Measurements from ENCODE around the gene FOXL3. TPM values are rescaled to one million over a fixed set of nuclear protein-coding genes. Genes with fewer than 3 reads are reported as not detected.
A peak's percentile ranks its signal among the peaks of the same experiment; 100 is the strongest.

The FOXL3 gene
- total RNA-seq, 1 donor from 2014 or later: not detected

GRCh38 chr7:300048-300447 is 10.1 kb downstream of the FOXL3 start:
- no peak for ATAC-seq
- no peak for DNase-seq
- intact Hi-C loops (cut with DNase I): no loop called here
- Histone ChIP-seq H3K27ac (no peak overlapping the region), H3K9me3 (no peaks in the 10 kb centered on the region), H3K36me3 (no peaks in the 10 kb centered on the region), H3K27me3 (ENCODE audit: low read depth) (peaks cover 10% of the 10 kb centered on the region), H3K4me3 (no peak overlapping the region), H3K4me1 (peaks cover 6% of the 10 kb centered on the region)
- no peak for TF ChIP-seq CTCF (IDR thresholded peaks at IDR 0.05)

GRCh38 chr7:300546-301290 is 10.7 kb downstream of the FOXL3 start:
- Histone ChIP-seq H3K4me3 (no peak overlapping the region), H3K27me3 (ENCODE audit: low read depth) (peaks cover 3% of the 10 kb centered on the region), H3K4me1 (no peaks in the 10 kb centered on the region), H3K36me3 (no peaks in the 10 kb centered on the region), H3K9me3 (no peaks in the 10 kb centered on the region), H3K27ac (no peak overlapping the region)
- DNase-seq (no peak), ATAC-seq (no peak)
- intact Hi-C loops (cut with DNase I): no loop called here
- no peak for TF ChIP-seq CTCF (IDR thresholded peaks at IDR 0.05)

- no peaks in the 10 kb centered on the region for H3K36me3 ChIP-seq
- H3K4me3 ChIP-seq: no peak overlapping the region
- no peak for ATAC-seq
- no peak for DNase-seq
- no peak for TF ChIP-seq CTCF (IDR thresholded peaks at IDR 0.05)
- no peaks in the 10 kb centered on the region for H3K4me1 ChIP-seq
- no peaks in the 10 kb centered on the region for H3K27me3 ChIP-seq (ENCODE audit: low read depth)
- H3K27ac ChIP-seq: no peak overlapping the region
- H3K9me3 ChIP-seq: no peaks in the 10 kb centered on the region
- intact Hi-C loops (cut with DNase I): no loop called here
Measured at GRCh38 chr7:301291-302053, 11.5 kb downstream of the FOXL3 start.

- no peak overlapping the region for H3K4me3 ChIP-seq
- H3K27me3 ChIP-seq (ENCODE audit: low read depth): no peaks in the 10 kb centered on the region
- DNase-seq (no peak), ATAC-seq (no peak)
- intact Hi-C loops (cut with DNase I): no loop called here
- no peaks in the 10 kb centered on the region for H3K36me3 ChIP-seq
- H3K9me3 ChIP-seq: no peaks in the 10 kb centered on the region
- H3K27ac ChIP-seq: no peak overlapping the region
- no peaks in the 10 kb centered on the region for H3K4me1 ChIP-seq
- no peak for TF ChIP-seq CTCF (IDR thresholded peaks at IDR 0.05)
Measured at GRCh38 chr7:302054-302992, 12.4 kb downstream of the FOXL3 start.

GRCh38 chr7:303425-303824 is 13.5 kb downstream of the FOXL3 start:
- intact Hi-C loops (cut with DNase I): no loop called here
- DNase-seq (peak; percentile 8), ATAC-seq (no peak)
- no peak for TF ChIP-seq CTCF (IDR thresholded peaks at IDR 0.05)
- Histone ChIP-seq H3K36me3 (no peaks in the 10 kb centered on the region), H3K27me3 (ENCODE audit: low read depth) (no peaks in the 10 kb centered on the region), H3K4me1 (no peaks in the 10 kb centered on the region), H3K9me3 (no peaks in the 10 kb centered on the region), H3K4me3 (no peak overlapping the region), H3K27ac (no peak overlapping the region)
